ENCODE data around the gene MS4A12. TPM values are rescaled to one million over a fixed set of nuclear protein-coding genes. Genes with fewer than 3 reads are reported as not detected.

Gene MS4A12
- total RNA-seq, 1 experiment from 2014 or later = not detected

DNA sequence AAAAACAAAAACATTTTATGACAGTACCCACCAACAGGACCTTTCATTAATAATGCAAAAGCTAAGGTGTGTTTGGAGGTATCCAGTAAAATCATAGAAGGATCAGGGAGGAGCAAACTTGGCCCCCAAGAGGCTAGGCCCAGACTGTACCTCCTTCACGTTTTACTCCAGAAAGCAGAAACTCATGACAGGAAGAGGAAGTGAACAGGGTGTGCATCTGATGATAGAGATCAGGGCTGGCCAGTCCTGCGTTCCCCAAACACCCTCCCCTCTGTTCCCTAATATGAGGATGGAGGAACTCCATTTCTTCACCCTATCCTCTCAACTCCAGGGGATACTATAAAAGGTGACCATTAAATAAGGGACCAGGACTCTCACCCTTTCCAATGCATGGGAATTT is 10.2 kb upstream of the MS4A12 start:
- TF ChIP-seq REST (IDR thresholded peaks at IDR 0.05; ENCODE audit: insufficient read depth in 1 of 2, low read depth in 2 of 2, low read length in 1 of 2) = no peak
- no peak for TF ChIP-seq CTCF (IDR thresholded peaks at IDR 0.05)
- no peak for TF ChIP-seq POLR2AphosphoS5 (IDR thresholded peaks at IDR 0.05; ENCODE audit: low read depth, low read length)
- no peak for TF ChIP-seq SIN3A (IDR thresholded peaks at IDR 0.05; ENCODE audit: borderline replicate concordance, insufficient read depth, low read depth, low read length)
- TF ChIP-seq TCF7L2 (IDR thresholded peaks at IDR 0.05; ENCODE audit: low read depth, low read length) = no peak
- H3K9me3 ChIP-seq (ENCODE audit: control insufficient read depth, insufficient read depth, low read depth, low read length) = no peaks in the 10 kb centered on the region
- in situ Hi-C loops (cut with HindIII; ENCODE audit: low pct_unique_long_range_greater_than_20kb, low sequenced_read_pairs) = no loop called here
- ATAC-seq (no peak), DNase-seq (ENCODE audit: low read depth, low spot score) (no peak)
- POLR2A ChIA-PET = no interaction called here
- H3K27me3 ChIP-seq (ENCODE audit: control insufficient read depth, insufficient read depth, low read length) = no peaks in the 10 kb centered on the region
- H3K27ac ChIP-seq (ENCODE audit: low read length) = no peak overlapping the region
- H3K36me3 ChIP-seq (ENCODE audit: control insufficient read depth, insufficient read depth, low read length) = no peaks in the 10 kb centered on the region
- CTCF ChIA-PET = no interaction called here
- intact Hi-C loops (cut with micrococcal nuclease; ENCODE audit: unreplicated experiment) = loop anchor here (10.0 kb wide), 1 partner anchor 132 kb away; no protein-coding TSS in a partner anchor
- BruUV-seq (replicated peaks) = no TSS peak
- H3K4me1 ChIP-seq (ENCODE audit: control insufficient read depth, insufficient read depth, low read length) = no peaks in the 10 kb centered on the region
- H3K4me3 ChIP-seq (ENCODE audit: low read depth in 2 of 2, low read length in 2 of 2) = no peak overlapping the region

DNA sequence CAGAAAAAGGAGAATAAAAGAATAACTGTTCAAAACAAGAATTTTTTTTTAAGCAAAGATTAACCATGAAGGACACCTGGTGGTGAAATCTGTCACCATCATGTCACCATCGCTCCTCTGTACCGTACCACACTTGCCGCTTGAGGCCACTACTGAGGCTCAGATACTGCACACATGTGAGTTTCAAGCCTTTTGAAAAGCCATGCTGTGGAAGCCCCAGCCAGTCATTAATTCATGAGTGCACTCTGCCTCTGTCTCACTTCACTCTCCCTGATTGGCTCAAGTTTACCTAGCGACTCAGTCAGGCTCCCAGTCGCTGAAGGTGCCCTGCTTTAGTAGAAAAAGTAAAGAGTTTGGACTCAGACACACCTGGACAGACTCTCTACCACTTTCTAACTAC is 6.6 kb upstream of the MS4A12 start:
- TF ChIP-seq POLR2AphosphoS5 (IDR thresholded peaks at IDR 0.05; ENCODE audit: low read depth, low read length) (no peak), CTCF (IDR thresholded peaks at IDR 0.05) (peak; percentile 83)
- Histone ChIP-seq H3K4me1 (ENCODE audit: control insufficient read depth, insufficient read depth, low read length) (no peaks in the 10 kb centered on the region), H3K27ac (ENCODE audit: low read length) (no peak overlapping the region), H3K27me3 (ENCODE audit: control insufficient read depth, insufficient read depth, low read length) (no peaks in the 10 kb centered on the region), H3K4me3 (ENCODE audit: low read depth in 2 of 2, low read length in 2 of 2) (no peak overlapping the region), H3K36me3 (ENCODE audit: control insufficient read depth, insufficient read depth, low read length) (no peaks in the 10 kb centered on the region), H3K9me3 (ENCODE audit: control insufficient read depth, insufficient read depth, low read depth, low read length) (no peaks in the 10 kb centered on the region)
- ATAC-seq (peak; percentile 91), DNase-seq (ENCODE audit: low read depth, low spot score) (peak; percentile 54)
- ChIA-PET POLR2A (no interaction called here), CTCF (no interaction called here)
- intact Hi-C loops (cut with micrococcal nuclease; ENCODE audit: unreplicated experiment) = loop anchor here (10.0 kb wide), 1 partner anchor 129 kb away; no protein-coding TSS in a partner anchor
- in situ Hi-C loops (cut with HindIII; ENCODE audit: low pct_unique_long_range_greater_than_20kb, low sequenced_read_pairs) = no loop called here
- BruUV-seq (replicated peaks) = no TSS peak

All from Panc1 (cell line).